NCI-H2107 treated with DMSO at 0.1 percent for 48 hours (cell line): Measurements from ENCODE around the gene GPR146.
"Not testable (repeated sequence)": the region's sequence is repeated elsewhere in the genome, so short reads cannot be mapped to it uniquely, and the experiment has no call there.

Experiments
- DNase-seq: peaks from one replicate; lab custom pipeline; 2025; ENCODE audit not compliant: unreplicated experiment; lab: John Stamatoyannopoulos, UW

GPR146 gene

GRCh38 chr7:1074018-1074417, 29.7 kb downstream of the GPR146 start:
- not testable (repeated sequence) for DNase-seq

- no peak for DNase-seq
Measured at GRCh38 chr7:1074593-1075431, 30.5 kb downstream of the GPR146 start.

- DNase-seq = no peak
Measured at GRCh38 chr7:1076184-1077072, 32.1 kb downstream of the GPR146 start.

GRCh38 chr7:1078519-1078918, 34.2 kb downstream of the GPR146 start:
- no peak for DNase-seq

GRCh38 chr7:1078985-1079384, 34.6 kb downstream of the GPR146 start:
- no peak for DNase-seq

GRCh38 chr7:1079546-1079945, 35.2 kb downstream of the GPR146 start:
- no peak for DNase-seq

GRCh38 chr7:1080252-1080920, 36.0 kb downstream of the GPR146 start:
- DNase-seq = no peak

GRCh38 chr7:1080921-1081255, 36.5 kb downstream of the GPR146 start:
- DNase-seq = no peak

GRCh38 chr7:1081336-1081735, 37.0 kb downstream of the GPR146 start:
- no peak for DNase-seq

GRCh38 chr7:1081931-1082401, 37.6 kb downstream of the GPR146 start:
- DNase-seq = peak; percentile 53

- no peak for DNase-seq
Measured at GRCh38 chr7:1083729-1084657, 39.6 kb downstream of the GPR146 start.

- no peak for DNase-seq
Measured at GRCh38 chr7:1085266-1085665, 40.9 kb downstream of the GPR146 start.

- DNase-seq = peak; percentile 50
Measured at GRCh38 chr7:1085910-1086421, 41.6 kb downstream of the GPR146 start.

GRCh38 chr7:1086588-1087464, 42.5 kb downstream of the GPR146 start:
- peak; percentile 87 for DNase-seq

- DNase-seq = no peak
Measured at GRCh38 chr7:1087465-1087814, 43.1 kb downstream of the GPR146 start.

GRCh38 chr7:1087952-1088920, 43.9 kb downstream of the GPR146 start, which contains the start of gene GPER1:
Gene GPER1 (plus strand): TSS chr7:1088113. CDS start chr7:1091729, 3,616 bp downstream.
- DNase-seq = peak; percentile 21

GRCh38 chr7:1090236-1090635, 45.9 kb downstream of the GPR146 start:
- DNase-seq = no peak
